Skeletal muscle tissue (tissue), 4 donors: ENCODE results near the gene CNIH3. TPM values are rescaled to one million over a fixed set of nuclear protein-coding genes. Genes with fewer than 3 reads are reported as not detected.

Source experiments
- H3K27ac ChIP-seq: one replicate; pipeline ENCODE4 v1.7.0; 2013; ENCODE audit warnings: mild to moderate bottlenecking, low read depth, low read length, inconsistent platforms
- H3K27me3 ChIP-seq, 3 donors: one replicate each; pipeline ENCODE4 v1.7.0; 2013; ENCODE audit warnings: low read length in 3 of 3; ENCODE audit not compliant: control insufficient read depth in 3 of 3, insufficient read depth in 3 of 3
- H3K36me3 ChIP-seq, 3 donors: one replicate each; pipeline ENCODE4 v1.7.0; 2013; ENCODE audit warnings: low read length in 3 of 3; ENCODE audit not compliant: control insufficient read depth in 3 of 3, insufficient read depth in 3 of 3
- H3K4me1 ChIP-seq, 3 donors: one replicate each; pipeline ENCODE4 v1.7.0; 2013; ENCODE audit warnings: low read length in 3 of 3, mild to moderate bottlenecking in 3 of 3; ENCODE audit not compliant: control insufficient read depth in 3 of 3, insufficient read depth in 3 of 3
- H3K4me3 ChIP-seq, 3 donors: one replicate each; pipeline ENCODE4 v1.7.0; 2013; ENCODE audit warnings: low read length in 3 of 3
- H3K9ac ChIP-seq, 3 donors: one replicate each; pipeline ENCODE4 v1.7.0; 2013; ENCODE audit warnings: low read length in 3 of 3, mild to moderate bottlenecking in 3 of 3, moderate library complexity in 2 of 3, low read depth in 1 of 3
- H3K9me3 ChIP-seq, 3 donors: one replicate each; pipeline ENCODE4 v1.7.0; 2013; ENCODE audit warnings: low read length in 3 of 3; ENCODE audit not compliant: control insufficient read depth in 3 of 3
- total RNA-seq: library from RNA; depleted of rRNA; stranded (reverse); fragments of >200 nt; gene quantifications from one replicate; pipeline ENCODE4 v1.2.3, GENCODE V29; 2014
- donor health status: Osteomylitis.

The CNIH3 gene
- total RNA-seq, 1 donor from 2014 or later: 4.2 TPM

DNA sequence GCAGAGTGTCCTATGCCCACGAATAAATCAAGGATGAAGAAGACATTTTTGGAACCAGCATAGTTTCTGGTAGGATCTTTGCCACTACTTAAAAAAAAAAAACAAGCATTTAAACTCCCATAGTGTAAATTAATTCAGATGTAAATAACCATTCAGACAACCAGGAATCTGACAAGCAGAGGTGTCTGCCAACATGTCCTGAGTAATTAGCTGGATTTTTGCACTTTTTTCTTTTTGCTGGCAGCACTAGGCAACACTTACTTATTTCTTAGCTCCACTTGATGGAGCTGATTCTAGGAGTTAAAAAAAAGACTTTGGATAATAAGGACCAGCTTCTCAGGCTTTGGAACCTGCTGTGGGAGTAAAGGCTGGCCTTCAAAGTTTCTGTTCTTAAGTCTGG is 27.6 kb upstream of the CNIH3 start:
- Histone ChIP-seq H3K4me1 (no peaks in the 10 kb centered on the region), H3K27ac (no peak overlapping the region), H3K4me3 (no peak overlapping the region), H3K9ac (no peak overlapping the region), H3K9me3 (no peaks in the 10 kb centered on the region), H3K36me3 (no peaks in the 10 kb centered on the region), H3K27me3 (no peaks in the 10 kb centered on the region)

GRCh38 chr1:224589006-224589405 is 27.1 kb upstream of the CNIH3 start:
- Histone ChIP-seq H3K4me3 (no peak overlapping the region), H3K36me3 (no peaks in the 10 kb centered on the region), H3K27ac (no peak overlapping the region), H3K4me1 (no peaks in the 10 kb centered on the region), H3K9me3 (no peaks in the 10 kb centered on the region), H3K9ac (no peak overlapping the region), H3K27me3 (no peaks in the 10 kb centered on the region)

GRCh38 chr1:224591326-224591725 is 24.8 kb upstream of the CNIH3 start:
- Histone ChIP-seq H3K9me3 (no peaks in the 10 kb centered on the region), H3K27me3 (no peaks in the 10 kb centered on the region), H3K4me1 (no peaks in the 10 kb centered on the region), H3K27ac (no peak overlapping the region), H3K4me3 (no peak overlapping the region), H3K9ac (no peak overlapping the region), H3K36me3 (no peaks in the 10 kb centered on the region)

DNA sequence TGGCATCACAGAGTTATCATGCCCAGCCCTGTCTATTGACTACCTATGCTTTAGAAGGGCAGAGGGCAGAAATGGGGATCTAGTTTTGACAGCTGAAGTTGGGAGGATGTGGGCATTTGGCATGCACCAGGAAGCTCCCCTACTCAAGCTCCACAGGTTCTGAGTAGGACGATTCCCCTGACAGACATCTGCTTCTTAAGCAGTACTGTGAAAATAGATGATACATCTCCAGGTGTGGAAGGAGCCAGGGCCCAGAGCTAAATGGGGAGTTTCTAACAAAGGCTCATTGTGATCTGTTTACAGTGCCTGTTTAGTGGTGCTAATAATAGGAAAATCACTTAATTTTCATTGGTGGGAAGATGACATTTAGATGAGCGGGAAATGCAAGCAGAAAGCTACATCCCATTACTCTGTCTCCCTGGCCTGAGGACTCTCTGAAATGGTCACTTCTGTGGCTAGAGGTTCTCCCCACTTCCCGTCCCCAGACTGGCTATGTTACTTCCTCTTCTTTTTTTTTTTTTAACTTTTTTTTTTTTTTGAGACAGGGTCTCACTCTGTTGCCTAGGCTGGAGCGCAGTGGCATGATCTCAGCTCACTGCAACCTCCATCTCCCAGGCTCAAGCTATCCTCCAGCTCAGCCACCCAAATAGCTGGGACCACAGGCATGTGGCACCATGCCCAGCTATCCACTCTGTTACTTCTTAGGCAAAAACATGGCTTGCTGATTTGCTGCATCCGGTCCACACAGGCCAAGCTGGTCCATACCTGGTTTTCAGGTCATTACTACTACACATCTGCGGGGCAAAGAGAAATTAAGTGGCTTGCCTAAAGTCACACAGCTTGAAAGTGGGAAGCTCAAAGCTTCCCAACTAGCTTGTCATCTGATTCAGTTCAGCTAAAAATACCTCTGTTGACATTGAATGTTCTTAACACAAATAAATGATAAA is 23.2 kb upstream of the CNIH3 start:
- no peak overlapping the region for H3K27ac ChIP-seq
- H3K9ac ChIP-seq: no peak overlapping the region
- H3K36me3 ChIP-seq: no peaks in the 10 kb centered on the region
- H3K27me3 ChIP-seq: no peaks in the 10 kb centered on the region
- H3K9me3 ChIP-seq: no peaks in the 10 kb centered on the region
- H3K4me3 ChIP-seq: no peak overlapping the region
- no peaks in the 10 kb centered on the region for H3K4me1 ChIP-seq

DNA sequence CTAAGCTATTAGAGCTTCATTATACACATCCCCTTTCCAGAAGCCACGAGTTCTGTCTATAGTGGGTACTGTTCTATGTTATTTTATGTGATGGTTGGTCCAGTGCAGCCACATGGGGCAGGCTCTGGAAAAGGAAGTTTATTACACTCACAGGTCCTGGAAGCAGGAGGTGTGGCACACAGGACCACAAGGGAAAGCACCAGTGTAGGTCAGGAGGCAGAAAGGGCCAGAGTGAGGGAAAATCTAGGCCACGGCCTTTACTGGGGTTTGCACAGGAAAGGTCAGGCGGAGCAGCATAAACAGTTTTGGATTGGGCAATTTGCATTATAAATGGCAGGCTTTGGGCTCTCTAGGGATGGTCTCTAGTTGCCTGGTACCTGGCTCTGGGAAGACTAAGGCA is 21.8 kb upstream of the CNIH3 start:
- Histone ChIP-seq H3K9me3 (no peaks in the 10 kb centered on the region), H3K4me1 (no peaks in the 10 kb centered on the region), H3K27ac (no peak overlapping the region), H3K36me3 (no peaks in the 10 kb centered on the region), H3K9ac (no peak overlapping the region), H3K4me3 (no peak overlapping the region), H3K27me3 (no peaks in the 10 kb centered on the region)

DNA sequence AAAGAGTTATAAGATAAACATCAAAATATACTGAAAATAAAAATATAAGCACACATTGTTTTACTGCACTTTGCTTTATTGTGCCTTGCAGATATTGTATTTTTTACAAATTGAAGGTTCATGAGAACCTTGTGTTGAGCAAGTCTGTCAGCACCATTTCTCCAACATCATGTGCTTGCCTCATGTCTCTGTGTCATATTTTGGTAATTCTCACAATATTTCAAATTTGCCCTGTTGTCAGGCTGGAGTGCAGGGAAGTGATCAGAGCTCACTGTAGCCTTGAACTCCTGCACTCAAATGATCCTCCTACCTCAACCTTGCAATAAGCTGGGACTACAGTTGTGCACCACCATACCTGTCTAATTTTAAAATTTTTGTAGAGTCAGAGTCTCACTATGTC is 21.3 kb upstream of the CNIH3 start:
- no peak overlapping the region for H3K27ac ChIP-seq
- no peaks in the 10 kb centered on the region for H3K27me3 ChIP-seq
- H3K9me3 ChIP-seq: no peaks in the 10 kb centered on the region
- no peaks in the 10 kb centered on the region for H3K36me3 ChIP-seq
- H3K4me3 ChIP-seq: no peak overlapping the region
- no peak overlapping the region for H3K9ac ChIP-seq
- no peaks in the 10 kb centered on the region for H3K4me1 ChIP-seq

DNA sequence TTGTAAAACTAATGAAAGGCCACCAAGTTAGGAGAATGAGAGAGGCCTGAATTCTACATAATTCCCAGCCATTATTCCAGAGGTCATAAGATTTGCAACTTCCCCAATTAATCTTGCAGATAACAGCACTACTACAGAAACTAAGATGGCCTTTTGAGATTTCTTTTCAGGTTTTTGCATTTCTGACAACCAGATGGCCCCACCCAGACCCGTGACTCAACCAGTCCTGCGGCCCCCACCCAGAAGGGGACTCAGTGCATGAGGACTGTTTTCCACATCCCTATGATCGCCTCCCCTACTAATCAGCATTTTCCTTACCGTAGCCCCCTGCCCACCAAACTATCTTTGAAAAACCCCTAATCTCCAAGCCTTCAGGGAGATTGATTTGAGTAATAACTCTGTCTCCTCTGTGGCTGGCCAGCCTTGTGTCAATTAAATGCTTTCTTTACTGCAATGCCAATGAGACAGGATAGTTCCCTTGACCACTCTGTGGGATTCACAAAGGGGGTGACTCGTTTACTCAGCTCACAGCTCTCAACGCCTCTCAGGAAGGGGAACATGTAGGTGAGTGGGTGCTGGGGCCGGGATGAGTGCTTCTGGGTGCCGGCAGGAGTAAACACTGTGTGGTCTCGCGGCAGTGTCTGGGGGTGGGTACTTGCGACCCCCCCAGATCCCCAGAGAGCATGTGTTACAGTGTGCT is 10.5 kb upstream of the CNIH3 start:
- Histone ChIP-seq H3K9me3 (no peaks in the 10 kb centered on the region), H3K4me3 (no peak overlapping the region), H3K4me1 (peaks cover 0 to 5% (median 3%) of the 10 kb centered on the region in 3 donors), H3K27me3 (no peaks in the 10 kb centered on the region), H3K27ac (no peak overlapping the region), H3K9ac (no peak overlapping the region), H3K36me3 (no peaks in the 10 kb centered on the region)

- peaks cover 0 to 5% (median 3%) of the 10 kb centered on the region in 3 donors for H3K4me1 ChIP-seq
- no peak overlapping the region for H3K9ac ChIP-seq
- H3K36me3 ChIP-seq: no peaks in the 10 kb centered on the region
- H3K9me3 ChIP-seq: no peaks in the 10 kb centered on the region
- no peaks in the 10 kb centered on the region for H3K27me3 ChIP-seq
- H3K27ac ChIP-seq: no peak overlapping the region
- H3K4me3 ChIP-seq: no peak overlapping the region
Observed at GRCh38 chr1:224607188-224608148, 8.6 kb upstream of the CNIH3 start.

GRCh38 chr1:224609333-224609732 is 6.8 kb upstream of the CNIH3 start:
- Histone ChIP-seq H3K4me3 (no peak overlapping the region), H3K36me3 (no peaks in the 10 kb centered on the region), H3K4me1 (peaks cover 0 to 5% (median 3%) of the 10 kb centered on the region in 3 donors), H3K27me3 (no peaks in the 10 kb centered on the region), H3K27ac (no peak overlapping the region), H3K9ac (no peak overlapping the region), H3K9me3 (no peaks in the 10 kb centered on the region)
